Progenitor cell of endocrine pancreas (in vitro differentiated cells): ENCODE results near the gene TIGD6. TPM values are rescaled to one million over a fixed set of nuclear protein-coding genes. Genes with fewer than 3 reads are reported as not detected.

Source experiments
- DNase-seq: peaks from one replicate; pipeline ENCODE4 v3.0.0; 2021; ENCODE audit warnings: low spot score; ENCODE audit not compliant: unreplicated experiment
- H3K27ac Mint-ChIP-seq: 2 replicates; pipeline ENCODE4 v1.8.0; 2021; ENCODE audit warnings: mild to moderate bottlenecking, moderate library complexity, mixed read lengths
- H3K27me3 Mint-ChIP-seq: 2 replicates; pipeline ENCODE4 v1.8.0; 2021; ENCODE audit warnings: mixed read lengths
- H3K36me3 Mint-ChIP-seq: 2 replicates; pipeline ENCODE4 v1.8.0; 2022; ENCODE audit warnings: mixed read lengths; ENCODE audit not compliant: insufficient read depth
- H3K4me1 Mint-ChIP-seq: 2 replicates; pipeline ENCODE4 v1.8.0; 2021; ENCODE audit warnings: low read depth, mixed read lengths
- H3K4me3 Mint-ChIP-seq: 2 replicates; pipeline ENCODE4 v1.8.0; 2021; ENCODE audit warnings: low read depth, mild to moderate bottlenecking, moderate library complexity, mixed read lengths
- H3K9me3 Mint-ChIP-seq: 2 replicates; pipeline ENCODE4 v1.8.0; 2021; ENCODE audit warnings: low read depth, mixed read lengths
- total RNA-seq: library from RNA; stranded (reverse); gene quantifications from 2 replicates; pipeline ENCODE4 v1.2.1, GENCODE V29; 2021
- TF ChIP-seq, protein P1 (sequence below): fragments of 200-600 bp; sonication (generic); IDR thresholded peaks from one replicate; pipeline ENCODE4 v1.5.0; 2021; ENCODE audit warnings: antibody characterized with exemption, mild to moderate bottlenecking; ENCODE audit not compliant: unreplicated experiment

The TIGD6 gene
- total RNA-seq, 1 donor from 2014 or later: 4.2 TPM

DNA sequence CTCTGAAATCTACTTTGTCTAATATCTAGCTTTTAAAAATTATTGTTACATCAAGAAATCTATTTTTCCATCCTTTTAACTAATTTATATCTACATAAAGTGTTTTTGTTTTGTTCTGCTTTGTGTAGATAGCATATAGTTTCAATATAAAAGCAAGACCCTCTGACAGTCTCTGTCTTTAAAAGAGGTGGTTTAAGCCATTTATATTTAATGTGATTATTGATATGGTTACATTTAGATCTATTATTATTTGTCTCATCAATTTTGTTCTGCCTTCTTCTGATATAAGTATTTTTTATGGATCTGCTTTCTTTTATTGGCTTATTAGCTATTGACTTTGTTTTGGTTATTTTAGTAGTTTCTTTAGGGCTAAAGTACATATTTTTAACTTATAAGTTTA lies 16.1 kb upstream of the TIGD6 start:
- H3K27ac Mint-ChIP-seq: no peak overlapping the region
- H3K4me1 Mint-ChIP-seq: no peaks in the 10 kb centered on the region
- H3K9me3 Mint-ChIP-seq: peaks cover 7% of the 10 kb centered on the region
- TF ChIP-seq, protein P1, sequence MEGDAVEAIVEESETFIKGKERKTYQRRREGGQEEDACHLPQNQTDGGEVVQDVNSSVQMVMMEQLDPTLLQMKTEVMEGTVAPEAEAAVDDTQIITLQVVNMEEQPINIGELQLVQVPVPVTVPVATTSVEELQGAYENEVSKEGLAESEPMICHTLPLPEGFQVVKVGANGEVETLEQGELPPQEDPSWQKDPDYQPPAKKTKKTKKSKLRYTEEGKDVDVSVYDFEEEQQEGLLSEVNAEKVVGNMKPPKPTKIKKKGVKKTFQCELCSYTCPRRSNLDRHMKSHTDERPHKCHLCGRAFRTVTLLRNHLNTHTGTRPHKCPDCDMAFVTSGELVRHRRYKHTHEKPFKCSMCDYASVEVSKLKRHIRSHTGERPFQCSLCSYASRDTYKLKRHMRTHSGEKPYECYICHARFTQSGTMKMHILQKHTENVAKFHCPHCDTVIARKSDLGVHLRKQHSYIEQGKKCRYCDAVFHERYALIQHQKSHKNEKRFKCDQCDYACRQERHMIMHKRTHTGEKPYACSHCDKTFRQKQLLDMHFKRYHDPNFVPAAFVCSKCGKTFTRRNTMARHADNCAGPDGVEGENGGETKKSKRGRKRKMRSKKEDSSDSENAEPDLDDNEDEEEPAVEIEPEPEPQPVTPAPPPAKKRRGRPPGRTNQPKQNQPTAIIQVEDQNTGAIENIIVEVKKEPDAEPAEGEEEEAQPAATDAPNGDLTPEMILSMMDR: no peak
- no peaks in the 10 kb centered on the region for H3K27me3 Mint-ChIP-seq
- peaks cover 48% of the 10 kb centered on the region for H3K36me3 Mint-ChIP-seq
- H3K4me3 Mint-ChIP-seq: no peak overlapping the region
- no peak for DNase-seq

DNA sequence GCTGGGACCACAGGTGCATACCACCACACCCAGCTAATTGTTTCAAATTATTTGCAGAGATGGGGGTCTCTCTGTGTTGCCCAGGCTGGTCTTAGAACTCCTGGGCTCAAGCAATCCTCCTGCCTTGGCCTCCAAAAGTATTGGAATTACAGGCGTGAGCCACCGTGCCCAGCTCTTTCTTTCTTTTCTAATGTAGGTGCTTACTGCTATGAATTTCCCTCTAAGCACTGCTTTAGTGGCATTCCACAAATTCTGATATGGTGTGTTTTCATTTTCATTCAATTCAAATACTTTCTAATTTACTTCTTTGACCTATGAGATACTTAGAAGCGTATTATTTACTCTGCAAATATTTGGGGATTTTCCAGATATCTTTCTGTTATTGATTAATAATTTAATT lies 15.0 kb upstream of the TIGD6 start:
- Mint-ChIP-seq H3K9me3 (peaks cover 7% of the 10 kb centered on the region), H3K4me3 (no peak overlapping the region), H3K36me3 (peaks cover 52% of the 10 kb centered on the region), H3K27me3 (no peaks in the 10 kb centered on the region), H3K27ac (no peak overlapping the region), H3K4me1 (no peaks in the 10 kb centered on the region)
- DNase-seq: no peak
- TF ChIP-seq, protein P1: no peak

DNA sequence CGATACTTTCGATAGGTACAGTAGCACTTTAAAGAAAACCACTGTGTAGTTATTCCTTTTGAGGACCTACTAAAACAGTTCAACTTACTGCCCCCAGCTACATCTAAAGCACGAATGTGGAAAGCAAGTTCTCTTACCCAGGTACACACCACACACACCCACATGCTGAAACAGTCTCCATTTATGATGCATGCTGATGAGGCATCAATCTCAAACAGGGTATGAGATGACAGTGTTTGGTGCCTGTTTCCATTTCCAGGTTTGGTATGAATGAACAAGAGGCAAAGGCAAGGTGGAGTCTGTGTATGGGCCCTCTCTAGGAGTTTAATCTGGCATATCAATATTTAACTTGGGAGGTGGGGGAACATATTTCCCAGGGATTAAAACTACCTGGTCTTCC lies 14.0 kb upstream of the TIGD6 start:
- TF ChIP-seq, protein P1: no peak
- no peak for DNase-seq
- Mint-ChIP-seq H3K9me3 (peaks cover 7% of the 10 kb centered on the region), H3K4me1 (no peaks in the 10 kb centered on the region), H3K27ac (no peak overlapping the region), H3K4me3 (no peak overlapping the region), H3K27me3 (no peaks in the 10 kb centered on the region), H3K36me3 (peaks cover 50% of the 10 kb centered on the region)

DNA sequence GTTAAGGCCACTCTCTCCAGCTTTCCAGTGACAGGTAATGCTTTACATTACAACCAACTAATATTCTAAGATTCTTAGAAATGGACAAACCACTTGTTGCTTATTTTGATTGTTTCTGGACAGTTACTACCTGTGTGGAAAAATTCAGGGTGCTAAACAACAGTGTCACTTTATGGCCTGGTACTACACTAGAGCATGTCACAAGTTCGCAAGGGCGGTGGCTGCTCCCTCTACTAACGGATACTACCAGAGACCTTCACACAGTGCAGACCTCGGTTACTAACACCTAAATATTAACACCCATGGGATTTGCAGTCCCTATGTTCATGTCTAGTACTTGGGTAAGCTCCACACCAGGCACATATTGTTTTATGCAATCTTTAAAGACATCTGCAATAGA lies 13.5 kb upstream of the TIGD6 start:
- H3K27me3 Mint-ChIP-seq: no peaks in the 10 kb centered on the region
- no peak overlapping the region for H3K27ac Mint-ChIP-seq
- H3K4me1 Mint-ChIP-seq: no peaks in the 10 kb centered on the region
- peaks cover 7% of the 10 kb centered on the region for H3K9me3 Mint-ChIP-seq
- peaks cover 49% of the 10 kb centered on the region for H3K36me3 Mint-ChIP-seq
- TF ChIP-seq, protein P1: no peak
- no peak overlapping the region for H3K4me3 Mint-ChIP-seq
- no peak for DNase-seq

DNA sequence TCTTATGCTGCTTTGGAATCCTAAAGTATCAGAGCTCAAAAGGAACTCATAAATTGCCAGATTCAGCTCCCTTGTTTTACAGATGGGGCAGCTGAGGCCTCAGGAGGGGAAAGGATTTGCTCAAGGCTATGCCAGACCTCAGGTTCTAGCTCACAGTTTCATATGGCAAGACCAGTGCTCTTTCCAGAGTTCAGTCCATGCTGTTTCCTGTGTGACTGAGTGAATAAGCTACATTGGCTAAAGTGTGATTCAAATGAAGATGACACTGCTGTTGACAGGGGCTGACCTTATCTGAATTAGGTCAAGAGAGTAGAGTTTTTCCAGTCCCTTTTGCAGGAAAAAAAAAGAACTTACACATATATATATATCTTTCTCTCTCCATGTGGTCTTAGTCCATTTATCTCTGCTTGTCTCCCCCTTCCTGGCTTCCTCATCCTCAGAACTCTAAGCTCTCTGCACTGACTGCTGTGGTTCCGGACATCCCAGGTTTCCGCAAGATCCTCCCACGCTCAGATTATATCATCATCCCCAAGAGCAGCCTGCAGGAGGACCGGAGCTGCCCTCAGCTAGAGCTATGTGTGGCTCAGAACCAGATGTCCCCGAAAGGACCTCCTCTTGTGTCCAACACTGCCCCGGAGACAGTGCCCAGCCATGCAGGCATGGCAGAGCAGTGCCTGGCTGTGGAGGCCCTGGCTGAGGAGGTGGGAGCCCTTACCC lies 9.4 kb upstream of the TIGD6 start:
- Mint-ChIP-seq H3K36me3 (peaks cover 27% of the 10 kb centered on the region), H3K27ac (peak overlapping the region; percentile 62), H3K4me1 (no peaks in the 10 kb centered on the region), H3K4me3 (no peak overlapping the region), H3K27me3 (no peaks in the 10 kb centered on the region), H3K9me3 (no peaks in the 10 kb centered on the region)
- DNase-seq: no peak
- TF ChIP-seq, protein P1: no peak
